ENCODE measurements around the gene TRIM17.

The TRIM17 gene

DNA sequence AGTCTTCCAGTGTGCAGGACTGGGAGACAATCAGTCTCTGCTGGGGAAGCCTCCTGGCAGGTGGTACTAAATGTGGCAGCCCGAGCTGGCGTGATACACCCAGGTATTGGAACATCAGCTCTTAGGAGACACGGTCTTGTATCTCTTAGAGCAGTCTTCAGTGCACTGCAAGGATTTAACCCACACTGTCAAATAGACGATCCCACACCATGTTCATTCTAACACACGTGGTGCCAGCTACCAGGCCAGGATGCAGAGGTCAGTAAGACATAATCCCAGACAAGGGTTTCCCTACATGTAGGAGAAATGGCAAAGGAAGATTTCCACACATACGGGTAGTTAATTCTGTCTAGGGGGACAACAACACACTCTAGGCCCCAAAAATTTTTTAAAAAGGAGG, 18.7 kb downstream of the TRIM17 start:
- Histone ChIP-seq H3K9me3 (ENCODE audit: control insufficient read depth in 1 of 2, low read length in 2 of 2) (no peaks in the 10 kb centered on the region), H3K4me1 (ENCODE audit: control insufficient read depth in 1 of 2, insufficient read depth in 2 of 2, low read length in 2 of 2) (peaks cover 0 to 5% of the 10 kb centered on the region in 2 donors)

DNA sequence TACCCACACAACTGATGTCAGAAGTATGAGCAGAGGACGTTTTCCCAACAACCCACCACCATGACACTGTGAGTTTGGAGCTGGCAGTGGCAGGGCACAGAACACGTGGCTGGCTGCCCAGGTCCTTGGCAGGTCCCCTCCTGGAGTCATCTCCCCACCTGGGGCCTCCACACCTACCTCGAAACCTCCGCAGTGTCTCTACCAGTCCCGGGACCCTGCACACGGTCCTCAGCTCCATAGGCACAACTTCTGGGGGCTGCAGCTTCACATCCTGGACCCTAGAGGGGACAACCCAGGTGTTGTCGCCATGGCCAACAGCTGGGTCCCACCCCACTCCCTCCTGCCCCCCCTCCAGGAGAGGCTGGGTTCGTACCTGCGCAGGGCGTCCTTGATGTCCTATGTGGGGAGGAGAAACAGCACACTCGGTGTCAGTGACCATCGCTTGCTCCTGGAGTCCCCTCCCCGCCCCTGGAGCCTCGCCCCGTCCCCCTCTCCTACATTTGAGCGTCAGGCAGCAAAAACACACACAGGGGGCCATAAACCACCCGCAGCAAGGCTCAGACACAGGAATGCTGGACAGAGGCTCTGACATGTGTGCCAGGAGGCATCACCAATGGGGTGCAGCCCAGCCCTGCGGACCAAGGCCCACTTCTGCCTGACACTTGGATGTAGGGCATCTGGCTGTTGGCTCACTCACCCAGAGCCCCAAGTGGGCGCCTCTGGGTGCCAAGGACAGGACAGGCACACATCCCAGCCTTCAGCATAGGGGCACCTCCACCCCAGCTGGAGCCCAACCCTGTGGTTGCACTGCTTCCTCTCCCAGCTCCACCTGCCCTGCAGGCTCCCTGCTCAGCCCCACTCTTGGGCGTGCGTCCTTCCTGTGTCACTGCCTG, 19.6 kb downstream of the TRIM17 start:
- H3K9me3 ChIP-seq (ENCODE audit: control insufficient read depth in 1 of 2, low read length in 2 of 2) = no peaks in the 10 kb centered on the region
- H3K4me3 ChIP-seq (ENCODE audit: low read depth in 1 of 2, low read length in 2 of 2) = no peak overlapping the region
- H3K36me3 ChIP-seq (ENCODE audit: control insufficient read depth in 1 of 2, insufficient read depth in 2 of 2, low read length in 2 of 2) = peaks cover 26 to 65% of the 10 kb centered on the region in 2 donors
- peaks cover 0 to 8% of the 10 kb centered on the region in 2 donors for H3K4me1 ChIP-seq (ENCODE audit: control insufficient read depth in 1 of 2, insufficient read depth in 2 of 2, low read length in 2 of 2)
- H3K27ac ChIP-seq (ENCODE audit: low read length) = no peak overlapping the region
- no peaks in the 10 kb centered on the region for H3K27me3 ChIP-seq (ENCODE audit: low read depth, low read length)

More for the DNA sequence above, 18.7 kb downstream of the TRIM17 start:
- Histone ChIP-seq H3K36me3 (ENCODE audit: control insufficient read depth in 1 of 2, insufficient read depth in 2 of 2, low read length in 2 of 2) (peaks cover 24 to 62% of the 10 kb centered on the region in 2 donors), H3K4me3 (ENCODE audit: low read depth in 1 of 2, low read length in 2 of 2) (no peak overlapping the region), H3K27ac (ENCODE audit: low read length) (no peak overlapping the region), H3K27me3 (ENCODE audit: low read depth, low read length) (no peaks in the 10 kb centered on the region)

DNA sequence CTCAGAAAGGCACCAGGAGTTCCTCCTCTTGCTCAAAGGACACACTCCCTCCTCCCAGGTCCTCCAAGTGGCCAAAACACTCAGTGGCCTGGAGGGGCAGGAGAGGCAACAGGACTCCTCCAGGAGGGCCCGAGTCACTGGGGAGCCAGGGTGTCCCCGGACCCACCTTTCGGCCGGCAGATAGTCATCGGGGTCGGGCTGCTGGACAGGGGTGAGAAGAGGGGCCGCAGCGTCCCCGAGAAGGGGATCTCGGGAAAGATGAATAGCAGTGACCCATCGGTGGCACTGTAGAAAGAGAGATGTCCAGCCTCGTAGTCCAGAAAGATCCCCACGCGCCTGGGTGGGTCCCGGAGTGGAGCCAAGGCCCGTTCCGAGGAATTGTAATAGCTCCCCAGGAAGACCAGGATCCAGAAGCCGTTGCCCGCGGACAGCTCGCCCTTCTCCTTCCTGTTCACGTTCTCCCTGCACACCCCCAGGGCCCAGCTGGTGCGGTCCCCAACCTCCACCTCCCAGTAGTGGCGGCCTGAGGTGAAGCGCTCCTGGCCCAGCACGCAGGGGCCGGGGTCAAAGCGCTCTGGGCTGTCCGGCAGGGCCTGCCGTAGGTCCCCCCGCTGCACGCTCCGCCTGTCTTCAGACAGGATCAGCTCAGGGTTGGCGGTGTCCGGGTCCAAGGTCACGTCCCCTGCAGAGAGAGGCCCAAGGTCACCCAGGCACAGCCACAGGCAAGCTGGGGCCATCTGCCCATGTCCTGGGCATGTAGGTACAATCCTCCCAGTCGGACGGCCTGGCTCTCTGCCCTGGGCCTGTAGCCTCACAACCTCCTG, 21.9 kb downstream of the TRIM17 start:
- H3K4me3 ChIP-seq (ENCODE audit: low read depth in 1 of 2, low read length in 2 of 2) = no peak overlapping the region
- peaks cover 17 to 49% of the 10 kb centered on the region in 2 donors for H3K36me3 ChIP-seq (ENCODE audit: control insufficient read depth in 1 of 2, insufficient read depth in 2 of 2, low read length in 2 of 2)
- H3K27me3 ChIP-seq (ENCODE audit: low read depth, low read length) = no peaks in the 10 kb centered on the region
- no peaks in the 10 kb centered on the region for H3K9me3 ChIP-seq (ENCODE audit: control insufficient read depth in 1 of 2, low read length in 2 of 2)
- peaks cover 0 to 3% of the 10 kb centered on the region in 2 donors for H3K4me1 ChIP-seq (ENCODE audit: control insufficient read depth in 1 of 2, insufficient read depth in 2 of 2, low read length in 2 of 2)
- no peak overlapping the region for H3K27ac ChIP-seq (ENCODE audit: low read length)

DNA sequence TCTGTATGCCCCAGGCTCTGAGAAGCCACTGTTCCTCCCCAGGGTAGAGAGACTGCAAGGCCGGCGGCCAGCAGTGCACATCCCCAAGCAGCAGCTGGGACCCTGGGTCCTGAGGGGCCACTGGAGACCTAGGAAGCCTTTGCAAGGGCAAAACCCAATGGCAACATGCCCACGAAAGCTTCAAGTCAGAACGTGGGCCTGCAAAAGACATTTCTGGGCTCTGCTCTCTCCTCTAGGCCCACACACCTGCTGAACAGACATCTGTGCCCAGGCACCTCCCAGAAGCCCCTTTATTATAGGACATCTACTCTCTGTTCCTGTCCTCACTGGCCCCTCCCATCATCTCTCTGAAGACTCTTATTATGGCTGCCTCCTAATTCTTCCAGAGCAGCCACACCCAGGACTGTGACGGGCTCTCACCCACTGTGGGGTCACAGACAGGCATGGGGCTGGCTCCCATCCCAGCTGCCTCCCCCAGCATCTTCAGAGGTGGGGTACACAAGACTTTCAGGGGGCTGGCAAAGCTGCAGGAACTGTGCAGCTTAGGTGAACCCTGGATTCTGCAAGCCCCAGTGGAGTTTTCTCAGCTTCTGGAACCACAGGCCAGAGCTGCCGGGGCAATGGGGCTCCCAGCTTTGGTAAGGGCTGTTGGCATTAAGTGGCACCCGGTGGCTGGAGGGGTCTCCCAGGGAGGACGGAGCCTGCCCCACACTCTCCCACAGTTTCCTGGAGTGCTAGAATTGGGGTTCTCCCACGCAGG, 22.7 kb downstream of the TRIM17 start:
- Histone ChIP-seq H3K27ac (ENCODE audit: low read length) (no peak overlapping the region), H3K4me1 (ENCODE audit: control insufficient read depth in 1 of 2, insufficient read depth in 2 of 2, low read length in 2 of 2) (peaks cover 0 to 3% of the 10 kb centered on the region in 2 donors), H3K9me3 (ENCODE audit: control insufficient read depth in 1 of 2, low read length in 2 of 2) (no peaks in the 10 kb centered on the region), H3K27me3 (ENCODE audit: low read depth, low read length) (no peaks in the 10 kb centered on the region), H3K36me3 (ENCODE audit: control insufficient read depth in 1 of 2, insufficient read depth in 2 of 2, low read length in 2 of 2) (peaks cover 17 to 45% of the 10 kb centered on the region in 2 donors), H3K4me3 (ENCODE audit: low read depth in 1 of 2, low read length in 2 of 2) (no peak overlapping the region)

DNA sequence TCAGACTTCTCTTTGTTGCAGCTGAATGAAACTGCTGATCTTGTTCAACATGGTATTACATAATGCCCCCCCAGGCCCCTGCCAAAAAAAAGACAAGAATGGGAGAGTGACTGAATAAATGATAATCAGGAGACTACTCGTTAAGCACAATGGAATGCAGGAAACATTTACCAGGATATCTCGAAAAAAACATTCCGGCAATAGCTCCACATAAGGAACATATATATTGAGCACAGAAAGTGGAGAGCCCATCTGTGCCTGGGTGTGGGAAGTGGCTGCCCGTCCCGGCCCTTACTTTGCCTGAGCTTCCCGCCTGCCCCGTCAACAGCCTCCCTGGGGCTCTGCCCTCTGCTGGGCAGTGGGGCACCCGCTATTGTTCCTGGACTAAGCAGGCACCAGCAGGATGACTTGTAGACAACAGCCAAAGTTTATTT, 23.4 kb downstream of the TRIM17 start:
- no peak overlapping the region for H3K27ac ChIP-seq (ENCODE audit: low read length)

DNA sequence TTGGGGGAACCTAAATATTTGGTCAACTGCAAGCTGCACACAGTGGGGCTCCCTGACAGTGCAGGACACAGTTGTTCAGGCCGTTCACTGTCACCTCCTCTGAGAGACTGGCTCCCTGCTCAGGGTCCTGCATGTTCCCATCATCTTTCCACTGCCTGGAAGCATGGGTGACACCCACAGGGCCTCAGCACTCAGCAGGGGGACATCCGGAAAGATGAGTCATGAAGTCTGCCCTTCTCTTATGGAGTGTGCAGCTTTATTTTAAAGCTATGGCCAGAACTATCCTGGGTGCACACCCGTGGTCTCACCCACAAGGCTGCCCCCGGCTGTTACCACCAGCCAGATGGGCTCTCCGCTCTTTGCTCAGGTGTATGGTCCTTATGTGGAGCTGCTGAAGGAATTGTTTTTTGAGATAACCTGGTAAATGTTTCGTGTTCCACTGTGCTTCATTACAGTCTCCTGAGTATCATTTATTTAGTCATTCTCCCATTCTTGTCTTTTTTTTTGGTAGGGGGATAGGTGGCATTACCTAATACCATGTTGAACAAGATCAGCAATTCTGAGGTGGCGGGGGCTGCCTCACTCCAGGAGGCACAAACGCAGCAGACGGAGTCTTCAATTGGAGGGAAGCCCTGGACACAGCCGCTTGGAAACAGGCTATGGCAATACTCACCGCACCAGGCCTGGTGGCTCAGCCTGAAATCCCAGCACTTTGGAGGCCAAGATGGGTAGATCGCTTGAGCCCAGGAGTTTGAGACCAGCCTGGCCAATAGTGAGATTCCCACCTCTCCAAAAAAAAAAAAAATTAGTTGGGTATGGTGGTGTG, 24.3 kb downstream of the TRIM17 start:
- H3K27ac ChIP-seq (ENCODE audit: low read length) = no peak overlapping the region
- peaks cover 17 to 38% of the 10 kb centered on the region in 2 donors for H3K36me3 ChIP-seq (ENCODE audit: control insufficient read depth in 1 of 2, insufficient read depth in 2 of 2, low read length in 2 of 2)

More for the DNA sequence above, 23.4 kb downstream of the TRIM17 start:
- Histone ChIP-seq H3K9me3 (ENCODE audit: control insufficient read depth in 1 of 2, low read length in 2 of 2) (no peaks in the 10 kb centered on the region), H3K4me1 (ENCODE audit: control insufficient read depth in 1 of 2, insufficient read depth in 2 of 2, low read length in 2 of 2) (peaks cover 0 to 3% of the 10 kb centered on the region in 2 donors), H3K27me3 (ENCODE audit: low read depth, low read length) (no peaks in the 10 kb centered on the region), H3K4me3 (ENCODE audit: low read depth in 1 of 2, low read length in 2 of 2) (no peak overlapping the region), H3K36me3 (ENCODE audit: control insufficient read depth in 1 of 2, insufficient read depth in 2 of 2, low read length in 2 of 2) (peaks cover 17 to 45% of the 10 kb centered on the region in 2 donors)

DNA sequence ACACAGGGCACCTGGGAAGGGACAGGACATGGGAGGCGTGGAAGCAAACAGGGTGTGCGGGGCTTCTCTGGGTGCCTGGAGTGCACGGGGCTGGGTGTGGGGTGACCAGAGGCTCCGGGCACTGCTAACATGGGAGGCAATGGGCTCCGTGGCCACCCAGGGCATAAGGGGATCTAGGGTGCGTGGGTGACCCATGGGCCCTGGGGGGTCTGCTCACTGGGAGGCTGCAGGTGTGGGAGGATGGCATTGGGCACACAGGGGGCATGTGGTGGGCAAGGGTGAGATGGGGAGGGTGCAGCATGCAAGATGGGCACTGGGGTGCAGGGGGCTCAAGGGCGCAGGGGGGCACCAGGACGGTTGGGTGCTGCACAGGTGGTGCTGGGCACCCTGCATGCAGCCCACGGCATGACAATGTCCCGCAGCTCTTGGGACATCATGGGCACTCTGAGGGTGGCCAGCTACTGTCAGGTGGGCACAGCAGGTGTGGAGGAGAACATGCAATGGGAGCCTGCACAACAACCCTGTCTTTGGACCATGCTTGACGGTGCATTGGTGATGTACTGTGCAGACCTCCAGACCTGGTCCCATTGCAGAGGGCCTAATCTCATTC, 25.1 kb downstream of the TRIM17 start:
- Histone ChIP-seq H3K4me1 (ENCODE audit: control insufficient read depth in 1 of 2, insufficient read depth in 2 of 2, low read length in 2 of 2) (peaks cover 0 to 3% of the 10 kb centered on the region in 2 donors), H3K27me3 (ENCODE audit: low read depth, low read length) (no peaks in the 10 kb centered on the region), H3K27ac (ENCODE audit: low read length) (no peak overlapping the region), H3K36me3 (ENCODE audit: control insufficient read depth in 1 of 2, insufficient read depth in 2 of 2, low read length in 2 of 2) (peaks cover 13 to 29% of the 10 kb centered on the region in 2 donors), H3K9me3 (ENCODE audit: control insufficient read depth in 1 of 2, low read length in 2 of 2) (no peaks in the 10 kb centered on the region), H3K4me3 (ENCODE audit: low read depth in 1 of 2, low read length in 2 of 2) (no peak overlapping the region)

More for the DNA sequence above, 24.3 kb downstream of the TRIM17 start:
- Histone ChIP-seq H3K4me1 (ENCODE audit: control insufficient read depth in 1 of 2, insufficient read depth in 2 of 2, low read length in 2 of 2) (peaks cover 0 to 3% of the 10 kb centered on the region in 2 donors), H3K4me3 (ENCODE audit: low read depth in 1 of 2, low read length in 2 of 2) (no peak overlapping the region), H3K9me3 (ENCODE audit: control insufficient read depth in 1 of 2, low read length in 2 of 2) (no peaks in the 10 kb centered on the region), H3K27me3 (ENCODE audit: low read depth, low read length) (no peaks in the 10 kb centered on the region)

DNA sequence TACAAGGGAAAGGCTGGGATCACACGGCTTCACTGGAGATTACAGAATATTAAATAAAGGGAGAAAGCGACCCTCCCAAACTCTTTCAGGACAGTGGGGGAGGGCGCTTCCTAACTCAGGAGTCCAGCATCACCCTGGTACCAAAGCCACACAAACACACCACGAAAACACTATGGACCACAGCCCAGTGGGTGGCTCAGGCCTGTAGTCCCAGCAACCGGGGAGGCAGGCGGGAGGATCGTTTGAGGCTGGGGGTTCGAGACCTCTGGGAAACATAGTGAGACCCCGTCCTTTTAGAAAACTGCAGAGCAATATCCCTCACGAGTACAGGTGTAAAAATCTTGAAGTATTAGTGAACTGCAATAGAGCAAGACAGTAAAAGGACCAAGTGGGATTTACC, 26.0 kb downstream of the TRIM17 start:
- no peak overlapping the region for H3K27ac ChIP-seq (ENCODE audit: low read length)
- H3K4me1 ChIP-seq (ENCODE audit: control insufficient read depth in 1 of 2, insufficient read depth in 2 of 2, low read length in 2 of 2) = peaks cover 0 to 3% of the 10 kb centered on the region in 2 donors
- H3K36me3 ChIP-seq (ENCODE audit: control insufficient read depth in 1 of 2, insufficient read depth in 2 of 2, low read length in 2 of 2) = peaks cover 5 to 21% of the 10 kb centered on the region in 2 donors
- H3K9me3 ChIP-seq (ENCODE audit: control insufficient read depth in 1 of 2, low read length in 2 of 2) = no peaks in the 10 kb centered on the region
- no peak overlapping the region for H3K4me3 ChIP-seq (ENCODE audit: low read depth in 1 of 2, low read length in 2 of 2)
- H3K27me3 ChIP-seq (ENCODE audit: low read depth, low read length) = no peaks in the 10 kb centered on the region

DNA sequence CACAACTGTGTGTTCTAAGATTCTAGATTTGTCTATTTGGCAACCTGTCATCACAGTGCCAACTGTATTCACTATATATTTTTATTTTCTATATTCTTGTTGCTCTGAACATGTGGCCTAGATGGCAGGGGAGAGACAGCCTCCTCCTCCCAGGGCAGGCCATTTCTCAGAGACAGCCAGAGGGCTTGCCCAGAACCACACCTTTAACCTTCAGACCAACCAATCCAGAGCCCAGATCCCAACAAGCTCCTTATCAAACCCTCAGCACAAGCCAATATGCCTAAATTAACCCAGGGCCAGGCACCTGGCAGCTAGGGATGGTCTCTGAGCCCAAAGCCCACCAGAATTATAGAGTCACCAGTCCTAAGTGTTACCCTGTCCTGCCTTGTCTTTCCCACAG, 29.3 kb downstream of the TRIM17 start:
- no peak overlapping the region for H3K27ac ChIP-seq (ENCODE audit: low read length)
- no peak overlapping the region for H3K4me3 ChIP-seq (ENCODE audit: low read depth in 1 of 2, low read length in 2 of 2)
- no peaks in the 10 kb centered on the region for H3K9me3 ChIP-seq (ENCODE audit: control insufficient read depth in 1 of 2, low read length in 2 of 2)
- no peaks in the 10 kb centered on the region for H3K27me3 ChIP-seq (ENCODE audit: low read depth, low read length)
- no peaks in the 10 kb centered on the region for H3K4me1 ChIP-seq (ENCODE audit: control insufficient read depth in 1 of 2, insufficient read depth in 2 of 2, low read length in 2 of 2)
- H3K36me3 ChIP-seq (ENCODE audit: control insufficient read depth in 1 of 2, insufficient read depth in 2 of 2, low read length in 2 of 2) = peaks cover 3 to 4% of the 10 kb centered on the region in 2 donors

DNA sequence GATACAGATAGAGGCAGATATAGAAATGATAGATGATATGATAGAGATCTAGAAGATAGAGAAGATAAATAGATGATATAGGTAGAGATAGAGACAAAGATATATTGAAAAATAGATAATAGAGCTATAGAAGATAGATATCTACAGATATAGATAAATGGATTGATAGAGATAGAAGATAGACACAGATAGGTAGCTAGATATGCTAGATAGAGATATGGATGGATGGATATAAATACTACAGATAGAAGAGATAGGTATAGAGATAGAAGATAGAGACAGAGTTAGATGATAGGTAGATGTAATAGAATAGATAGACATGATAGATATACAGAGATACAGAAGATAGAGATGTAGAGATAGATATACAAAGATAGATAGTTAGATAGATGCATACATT, 31.4 kb downstream of the TRIM17 start:
- no peaks in the 10 kb centered on the region for H3K4me1 ChIP-seq (ENCODE audit: control insufficient read depth in 1 of 2, insufficient read depth in 2 of 2, low read length in 2 of 2)
- no peaks in the 10 kb centered on the region for H3K36me3 ChIP-seq (ENCODE audit: control insufficient read depth in 1 of 2, insufficient read depth in 2 of 2, low read length in 2 of 2)
- H3K27me3 ChIP-seq (ENCODE audit: low read depth, low read length) = no peaks in the 10 kb centered on the region
- H3K9me3 ChIP-seq (ENCODE audit: control insufficient read depth in 1 of 2, low read length in 2 of 2) = no peaks in the 10 kb centered on the region
- H3K4me3 ChIP-seq (ENCODE audit: low read depth in 1 of 2, low read length in 2 of 2) = no peak overlapping the region
- no peak overlapping the region for H3K27ac ChIP-seq (ENCODE audit: low read length)

All from muscle layer of duodenum (tissue), 2 donors.